PFSK-1 (cell line): ENCODE results near the gene TSPAN5.

Experiments
- FOXP2 ChIP-seq: optimal IDR thresholded peaks from 2 replicates; pipeline ENCODE3; 2011; ENCODE audit warnings: borderline replicate concordance, control low read depth, inconsistent platforms; ENCODE audit not compliant: insufficient read depth; ENCODE audit errors: extremely low read length, extremely low read depth
- POLR2AphosphoS5 ChIP-seq: IDR thresholded peaks from 2 replicates; pipeline ENCODE4 v1.6.1; 2012; ENCODE audit warnings: low read depth, mild to moderate bottlenecking, control low read depth, low read length, moderate library complexity
- REST ChIP-seq, 2 experiments: IDR thresholded peaks; 2 replicates each; pipeline versions ENCODE4 v1.6.1 to v1.8.0; 2011 to 2012; ENCODE audit warnings: low read depth in 2 of 2, low read length in 2 of 2, control low read depth in 1 of 2, inconsistent platforms in 1 of 2, mild to moderate bottlenecking in 1 of 2, moderate library complexity in 1 of 2; ENCODE audit not compliant: insufficient read depth in 1 of 2
- SIN3A ChIP-seq: IDR thresholded peaks from 2 replicates; pipeline ENCODE4 v1.6.1; 2012; ENCODE audit warnings: mild to moderate bottlenecking, low read length, moderate library complexity, borderline replicate concordance; ENCODE audit not compliant: insufficient read depth
- TAF1 ChIP-seq: IDR thresholded peaks from 2 replicates; pipeline ENCODE4 v1.6.1; 2012; ENCODE audit warnings: low read length, control low read depth, borderline replicate concordance; ENCODE audit not compliant: insufficient read depth

Gene TSPAN5

GRCh38 chr4:98585596-98585995 lies 72.8 kb downstream of the TSPAN5 start:
- TF ChIP-seq TAF1: no peak
- no peak for TF ChIP-seq POLR2AphosphoS5
- TF ChIP-seq SIN3A: no peak

DNA sequence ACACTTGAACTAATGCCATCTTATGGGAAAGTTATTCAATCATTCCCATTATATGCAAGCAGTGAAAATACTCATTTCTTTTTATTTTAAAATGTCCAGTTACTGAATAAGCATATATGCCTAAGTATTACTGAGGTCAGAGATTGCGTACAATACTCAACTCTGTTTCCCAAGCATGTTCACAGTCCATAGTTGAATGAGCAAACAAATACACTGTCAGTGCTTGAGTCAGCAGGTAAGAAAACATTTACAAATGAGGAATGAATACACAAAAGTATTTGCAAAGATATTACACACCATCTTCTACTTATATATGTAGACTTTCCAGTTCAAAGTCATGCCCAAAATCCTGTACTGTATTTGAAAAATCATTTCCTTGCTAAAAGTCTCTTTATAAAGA lies 74.1 kb downstream of the TSPAN5 start:
- TF ChIP-seq SIN3A: no peak
- no peak for TF ChIP-seq FOXP2
- no peak for TF ChIP-seq REST (IDR thresholded peaks at IDR 0.05; ENCODE audit: insufficient read depth in 1 of 2, low read depth in 2 of 2, low read length in 2 of 2)
- no peak for TF ChIP-seq TAF1
- TF ChIP-seq POLR2AphosphoS5: no peak

DNA sequence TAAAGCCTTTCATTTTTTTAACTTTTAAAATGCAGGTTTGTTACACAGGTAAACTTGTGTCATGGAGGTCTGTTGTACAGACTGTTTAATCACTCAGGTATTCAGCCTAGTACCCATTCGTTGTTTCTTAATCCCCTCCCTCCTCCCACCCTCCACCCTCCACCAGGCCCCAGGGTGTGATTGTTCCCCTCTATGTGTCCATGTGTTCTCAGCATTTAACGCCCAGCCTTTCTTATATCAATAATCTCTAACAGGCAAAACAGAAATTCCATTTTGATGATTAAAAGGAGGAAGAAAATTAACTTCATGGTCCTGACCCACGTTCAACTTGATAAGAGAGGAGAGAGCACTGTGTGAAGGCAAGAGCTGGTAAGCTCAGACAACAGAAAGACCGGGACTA lies 75.1 kb downstream of the TSPAN5 start:
- TF ChIP-seq TAF1 (no peak), REST (IDR thresholded peaks at IDR 0.05; ENCODE audit: insufficient read depth in 1 of 2, low read depth in 2 of 2, low read length in 2 of 2) (no peak), SIN3A (no peak), FOXP2 (no peak), POLR2AphosphoS5 (no peak)

- TF ChIP-seq POLR2AphosphoS5 (no peak), SIN3A (no peak), TAF1 (no peak), FOXP2 (no peak)
Observed at GRCh38 chr4:98581126-98581525, 77.3 kb downstream of the TSPAN5 start.

DNA sequence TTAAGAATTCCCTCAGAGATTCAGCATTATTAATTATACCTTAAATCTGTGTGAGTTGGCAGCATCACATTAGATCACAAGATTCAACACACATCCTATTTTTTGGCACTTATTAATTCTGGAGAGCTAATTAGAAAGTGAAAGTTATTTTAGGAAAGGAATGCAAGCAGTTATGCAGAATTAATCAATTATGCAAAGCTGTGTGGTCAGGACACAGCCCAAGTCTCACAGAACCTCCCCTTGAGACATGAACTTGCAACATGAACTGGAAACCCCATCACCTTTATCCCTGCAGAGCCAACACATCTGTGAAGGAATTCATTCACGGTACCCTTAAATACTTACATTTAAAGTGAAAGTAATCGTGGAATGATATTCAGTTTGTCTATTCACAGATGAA lies 80.5 kb downstream of the TSPAN5 start:
- TF ChIP-seq SIN3A: no peak
- TF ChIP-seq FOXP2: no peak
- no peak for TF ChIP-seq REST (IDR thresholded peaks at IDR 0.05; ENCODE audit: insufficient read depth in 1 of 2, low read depth in 2 of 2, low read length in 2 of 2)
- no peak for TF ChIP-seq POLR2AphosphoS5
- TF ChIP-seq TAF1: no peak

DNA sequence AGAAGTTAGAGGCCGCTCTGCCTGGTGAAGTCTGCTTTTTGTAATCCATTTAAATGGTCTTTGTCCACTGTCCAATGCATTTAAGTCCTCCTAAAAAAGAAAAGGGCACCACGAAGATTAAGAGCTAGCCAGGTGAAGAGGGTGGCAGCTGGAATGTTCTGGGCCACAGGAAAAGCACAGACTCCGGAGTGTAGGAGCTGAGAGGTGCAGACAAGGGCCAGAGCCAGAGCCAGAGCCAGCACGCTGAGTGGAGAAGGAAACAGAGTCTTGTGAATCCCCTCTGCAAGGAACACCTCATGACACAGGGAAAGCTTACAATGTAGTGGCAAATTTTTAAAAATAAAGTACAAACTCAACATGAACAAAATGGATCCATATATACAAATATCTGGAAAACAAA lies 83.6 kb downstream of the TSPAN5 start:
- TF ChIP-seq POLR2AphosphoS5 (no peak), FOXP2 (no peak), TAF1 (no peak), REST (IDR thresholded peaks at IDR 0.05; ENCODE audit: insufficient read depth in 1 of 2, low read depth in 2 of 2, low read length in 2 of 2) (no peak), SIN3A (no peak)
